Naive B cell (primary cell): Measurements from ENCODE around the gene HLA-F. TPM values are rescaled to one million over a fixed set of nuclear protein-coding genes. Genes with fewer than 3 reads are reported as not detected.

Experiments used
- ATAC-seq, 2 donors: fragments of 150-1000 bp; cut with Tn5 transposase; 2 replicates each; pipeline ENCODE4 v1.10.0; 2021; ENCODE audit warnings: low read depth in 2 of 2, mild to moderate bottlenecking in 2 of 2, moderate library complexity in 2 of 2
- DNase-seq: peaks from one replicate; pipeline ENCODE4 v3.0.0; 2022
- H3K27ac Mint-ChIP-seq, 6 donors: one replicate each; pipeline ENCODE4 v1.8.0; 2020 to 2022; ENCODE audit warnings: mild to moderate bottlenecking in 6 of 6, mixed read lengths in 6 of 6, moderate library complexity in 5 of 6, inconsistent platforms in 2 of 6
- H3K27me3 Mint-ChIP-seq, 3 donors: one replicate each; pipeline ENCODE4 v1.8.0; 2021 to 2022; ENCODE audit warnings: mixed read lengths in 3 of 3, mild to moderate bottlenecking in 1 of 3
- H3K36me3 Mint-ChIP-seq, 2 donors: one replicate each; pipeline ENCODE4 v1.8.0; 2020 to 2022; ENCODE audit warnings: mixed read lengths in 2 of 2, inconsistent platforms in 1 of 2, mild to moderate bottlenecking in 1 of 2
- H3K4me1 Mint-ChIP-seq, 3 donors: one replicate each; pipeline ENCODE4 v1.8.0; 2020 to 2022; ENCODE audit warnings: mixed read lengths in 3 of 3, inconsistent platforms in 1 of 3, mild to moderate bottlenecking in 1 of 3, moderate library complexity in 1 of 3
- H3K4me3 Mint-ChIP-seq, 8 donors: one replicate each; pipeline ENCODE4 v1.8.0; 2020 to 2022; ENCODE audit warnings: mild to moderate bottlenecking in 8 of 8, mixed read lengths in 8 of 8, moderate library complexity in 8 of 8, inconsistent platforms in 2 of 8
- H3K9me3 Mint-ChIP-seq, 7 donors: one replicate each; pipeline ENCODE4 v1.8.0; 2020 to 2022; ENCODE audit warnings: mixed read lengths in 7 of 7, mild to moderate bottlenecking in 5 of 7, inconsistent platforms in 2 of 7, moderate library complexity in 1 of 7
- polyA plus RNA-seq, 6 donors: library from polyadenylated mRNA; unstranded; fragments of 300-500 nt; fragmentation: Illumina TruSeq; gene quantifications; one replicate each; pipeline ENCODE4 v1.2.3, GENCODE V29; 2021; ENCODE audit warnings: low read depth in 6 of 6

Gene HLA-F
- polyA plus RNA-seq, 6 donors from 2014 or later: 212 to 354 (median 251) TPM

- Mint-ChIP-seq H3K36me3 (no peaks in the 10 kb centered on the region), H3K4me1 (peaks cover 5 to 8% (median 7%) of the 10 kb centered on the region in 3 donors), H3K4me3 (no peak overlapping the region), H3K9me3 (no peaks in the 10 kb centered on the region), H3K27ac (no peak overlapping the region), H3K27me3 (peaks cover 27 to 48% (median 29%) of the 10 kb centered on the region in 3 donors)
- peak; percentile 85 to 97 for ATAC-seq
- DNase-seq: no peak
Measured at GRCh38 chr6:29702519-29703103, 20.6 kb upstream of the HLA-F start.

GRCh38 chr6:29705389-29706231 lies 17.6 kb upstream of the HLA-F start:
- ATAC-seq (no peak), DNase-seq (no peak)
- Mint-ChIP-seq H3K9me3 (no peaks in the 10 kb centered on the region), H3K36me3 (no peaks in the 10 kb centered on the region), H3K4me1 (peaks cover 21 to 26% (median 24%) of the 10 kb centered on the region in 3 donors), H3K27me3 (peaks cover 20 to 29% (median 27%) of the 10 kb centered on the region in 3 donors), H3K4me3 (no peak overlapping the region), H3K27ac (no peak overlapping the region)

- H3K4me3 Mint-ChIP-seq: peak overlapping the region; percentile 58 to 82 (median 72)
- no peaks in the 10 kb centered on the region for H3K9me3 Mint-ChIP-seq
- ATAC-seq: peak; percentile 84 to 89
- peaks cover 4 to 9% (median 7%) of the 10 kb centered on the region in 3 donors for H3K27me3 Mint-ChIP-seq
- DNase-seq: peak; percentile 55
- H3K27ac Mint-ChIP-seq: peak overlapping the region in 5 of 6 donors; percentile 52 to 93 (median 88)
- H3K4me1 Mint-ChIP-seq: peaks cover 16 to 29% (median 22%) of the 10 kb centered on the region in 3 donors
- H3K36me3 Mint-ChIP-seq: no peaks in the 10 kb centered on the region
Measured at GRCh38 chr6:29708432-29709179, 14.6 kb upstream of the HLA-F start.

- H3K27me3 Mint-ChIP-seq: peaks cover 0 to 3% (median under 1%) of the 10 kb centered on the region in 3 donors
Measured at GRCh38 chr6:29709188-29709587, 14.0 kb upstream of the HLA-F start.

GRCh38 chr6:29710281-29710941 lies 12.8 kb upstream of the HLA-F start:
- peak overlapping the region in 1 of 6 donors; percentile 12 for H3K27ac Mint-ChIP-seq
- H3K36me3 Mint-ChIP-seq: no peaks in the 10 kb centered on the region
- no peaks in the 10 kb centered on the region for H3K9me3 Mint-ChIP-seq
- no peak for DNase-seq
- no peak for ATAC-seq
- H3K4me1 Mint-ChIP-seq: peaks cover 16 to 27% (median 22%) of the 10 kb centered on the region in 3 donors
- H3K27me3 Mint-ChIP-seq: peaks cover 0 to 6% (median 3%) of the 10 kb centered on the region in 3 donors
- peak overlapping the region in 1 of 8 donors; percentile 39 for H3K4me3 Mint-ChIP-seq

More at GRCh38 chr6:29709188-29709587, 14.0 kb upstream of the HLA-F start:
- Mint-ChIP-seq H3K4me3 (peak overlapping the region; percentile 58 to 88 (median 76)), H3K36me3 (no peaks in the 10 kb centered on the region), H3K4me1 (peaks cover 16 to 29% (median 22%) of the 10 kb centered on the region in 3 donors), H3K27ac (peak overlapping the region in 5 of 6 donors; percentile 15 to 93 (median 77)), H3K9me3 (no peaks in the 10 kb centered on the region)
- DNase-seq: no peak
- peak in 1 of 2 donors; percentile 37 for ATAC-seq

- no peak overlapping the region for H3K4me3 Mint-ChIP-seq
- H3K36me3 Mint-ChIP-seq: peaks cover 0 to 4% of the 10 kb centered on the region in 2 donors
- H3K4me1 Mint-ChIP-seq: peaks cover 28 to 41% (median 39%) of the 10 kb centered on the region in 3 donors
- H3K9me3 Mint-ChIP-seq: no peaks in the 10 kb centered on the region
- peak overlapping the region in 2 of 6 donors; percentile 47 to 98 for H3K27ac Mint-ChIP-seq
- DNase-seq: no peak
- H3K27me3 Mint-ChIP-seq: no peaks in the 10 kb centered on the region
- no peak for ATAC-seq
Measured at GRCh38 chr6:29720863-29721262, 2.4 kb upstream of the HLA-F start.

GRCh38 chr6:29723666-29724588 lies 693 bp downstream of the HLA-F start:
- peak overlapping the region; percentile 91 to 99 (median 96) for H3K4me3 Mint-ChIP-seq
- ATAC-seq: peak; percentile 60

GRCh38 chr6:29724937-29725869 lies 2.0 kb downstream of the HLA-F start:
- Mint-ChIP-seq H3K9me3 (no peaks in the 10 kb centered on the region), H3K36me3 (peaks cover 13 to 22% of the 10 kb centered on the region in 2 donors), H3K27me3 (no peaks in the 10 kb centered on the region), H3K4me3 (peak overlapping the region; percentile 91 to 99 (median 96)), H3K27ac (peak overlapping the region; percentile 80 to 99 (median 89)), H3K4me1 (peaks cover 53 to 67% (median 65%) of the 10 kb centered on the region in 3 donors)
- DNase-seq (no peak), ATAC-seq (no peak)

More at GRCh38 chr6:29723666-29724588, 693 bp downstream of the HLA-F start:
- Mint-ChIP-seq H3K4me1 (peaks cover 53 to 67% (median 65%) of the 10 kb centered on the region in 3 donors), H3K36me3 (peaks cover 13 to 22% of the 10 kb centered on the region in 2 donors), H3K27ac (peak overlapping the region; percentile 93 to 99 (median 98)), H3K27me3 (no peaks in the 10 kb centered on the region), H3K9me3 (no peaks in the 10 kb centered on the region)
- DNase-seq: peak; percentile 69

GRCh38 chr6:29726001-29726400 lies 2.8 kb downstream of the HLA-F start:
- H3K4me3 Mint-ChIP-seq: peak overlapping the region; percentile 91 to 99 (median 96)
- ATAC-seq: no peak
- H3K4me1 Mint-ChIP-seq: peaks cover 58 to 73% (median 71%) of the 10 kb centered on the region in 3 donors
- no peaks in the 10 kb centered on the region for H3K9me3 Mint-ChIP-seq
- no peak for DNase-seq
- peak overlapping the region; percentile 41 to 98 (median 82) for H3K27ac Mint-ChIP-seq
- H3K36me3 Mint-ChIP-seq: peaks cover 13 to 22% of the 10 kb centered on the region in 2 donors
- no peaks in the 10 kb centered on the region for H3K27me3 Mint-ChIP-seq

- no peak for ATAC-seq
- DNase-seq: no peak
- no peaks in the 10 kb centered on the region for H3K9me3 Mint-ChIP-seq
- H3K36me3 Mint-ChIP-seq: peaks cover 13 to 22% of the 10 kb centered on the region in 2 donors
- peak overlapping the region in 3 of 6 donors; percentile 78 to 98 (median 78) for H3K27ac Mint-ChIP-seq
- H3K4me1 Mint-ChIP-seq: peaks cover 58 to 71% (median 67%) of the 10 kb centered on the region in 3 donors
- H3K27me3 Mint-ChIP-seq: no peaks in the 10 kb centered on the region
- peak overlapping the region in 6 of 8 donors; percentile 6 to 91 (median 52) for H3K4me3 Mint-ChIP-seq
Measured at GRCh38 chr6:29726571-29727194, 3.4 kb downstream of the HLA-F start.
